MM.1S (cell line): ENCODE data around the gene TMEM101.
A peak's percentile ranks its signal among the peaks of the same experiment; 100 is the strongest.

Experiments used
- DNase-seq: peaks from one replicate; pipeline ENCODE4 v3.0.0-alpha.2; 2015
- H2AFZ ChIP-seq: fragments of 300-600 bp; sonication (generic); 2 replicates; pipeline ENCODE4 v1.6.0; 2016; ENCODE audit warnings: antibody characterized with exemption, low read length
- H3F3A ChIP-seq: fragments of 300-600 bp; sonication (generic); 2 replicates; pipeline ENCODE4 v1.6.1; 2016; ENCODE audit warnings: mild to moderate bottlenecking, antibody characterized with exemption, low read length, moderate library complexity, mixed read lengths; ENCODE audit not compliant: insufficient read depth
- H3K27ac ChIP-seq: fragments of 300-600 bp; sonication (generic); 2 replicates; pipeline ENCODE4 v1.5.1; 2016; ENCODE audit warnings: mild to moderate bottlenecking, low read length
- H3K27me3 ChIP-seq: fragments of 300-600 bp; sonication (generic); replicated peaks from 2 replicates; pipeline ENCODE4 v1.6.0; 2016; ENCODE audit warnings: low read length; ENCODE audit not compliant: insufficient read depth
- H3K36me3 ChIP-seq: fragments of 300-600 bp; sonication (generic); replicated peaks from 2 replicates; pipeline ENCODE4 v1.6.1; 2016; ENCODE audit warnings: mild to moderate bottlenecking, low read length, mixed read lengths; ENCODE audit not compliant: insufficient read depth
- H3K4me1 ChIP-seq: fragments of 300-600 bp; sonication (generic); 2 replicates; pipeline ENCODE4 v1.6.1; 2016; ENCODE audit warnings: low read length, mixed read lengths
- H3K4me2 ChIP-seq: fragments of 300-600 bp; sonication (generic); 2 replicates; pipeline ENCODE4 v1.6.0; 2016; ENCODE audit warnings: low read depth, low read length
- H3K4me3 ChIP-seq: fragments of 300-600 bp; sonication (generic); 2 replicates; pipeline ENCODE4 v1.5.1; 2016; ENCODE audit warnings: low read length, mixed read lengths
- H3K79me2 ChIP-seq: fragments of 300-600 bp; sonication (generic); 2 replicates; pipeline ENCODE4 v1.6.1; 2016; ENCODE audit warnings: mixed run types, low read length, mixed read lengths
- H3K9ac ChIP-seq: fragments of 300-600 bp; sonication (generic); 2 replicates; pipeline ENCODE4 v1.6.1; 2016; ENCODE audit warnings: low read length, mixed read lengths
- H3K9me2 ChIP-seq: fragments of 300-600 bp; sonication (generic); replicated peaks from 2 replicates; pipeline ENCODE4 v1.6.1; 2016; ENCODE audit warnings: mild to moderate bottlenecking, low read length, mixed read lengths; ENCODE audit not compliant: insufficient read depth
- H3K9me3 ChIP-seq: fragments of 300-600 bp; sonication (generic); replicated peaks from 2 replicates; pipeline ENCODE4 v1.6.1; 2016; ENCODE audit warnings: mild to moderate bottlenecking, low read length, mixed read lengths; ENCODE audit not compliant: insufficient read depth
- H4K20me1 ChIP-seq: fragments of 300-600 bp; sonication (generic); 2 replicates; pipeline ENCODE4 v1.6.1; 2016; ENCODE audit warnings: mild to moderate bottlenecking, low read length, moderate library complexity, mixed read lengths; ENCODE audit not compliant: insufficient read depth
- EZH2 ChIP-seq: fragments of 300-600 bp; sonication (generic); optimal IDR thresholded peaks from 2 replicates; pipeline ENCODE3; 2017; ENCODE audit warnings: low read depth, mild to moderate bottlenecking, antibody characterized with exemption, low read length, mixed read lengths
- EZH2phosphoT487 ChIP-seq: fragments of 300-600 bp; sonication (generic); IDR thresholded peaks from 2 replicates; pipeline ENCODE4 v1.6.1; 2018; ENCODE audit warnings: antibody characterized with exemption, low read length
- TF ChIP-seq, protein P1 (sequence below): fragments of 300-600 bp; sonication (generic); IDR thresholded peaks from 2 replicates; pipeline ENCODE4 v1.5.1; 2016; ENCODE audit warnings: antibody characterized with exemption, low read length, mixed read lengths

Gene TMEM101

GRCh38 chr17:44006598-44007345, 8.0 kb downstream of the TMEM101 start:
- TF ChIP-seq, protein P1, sequence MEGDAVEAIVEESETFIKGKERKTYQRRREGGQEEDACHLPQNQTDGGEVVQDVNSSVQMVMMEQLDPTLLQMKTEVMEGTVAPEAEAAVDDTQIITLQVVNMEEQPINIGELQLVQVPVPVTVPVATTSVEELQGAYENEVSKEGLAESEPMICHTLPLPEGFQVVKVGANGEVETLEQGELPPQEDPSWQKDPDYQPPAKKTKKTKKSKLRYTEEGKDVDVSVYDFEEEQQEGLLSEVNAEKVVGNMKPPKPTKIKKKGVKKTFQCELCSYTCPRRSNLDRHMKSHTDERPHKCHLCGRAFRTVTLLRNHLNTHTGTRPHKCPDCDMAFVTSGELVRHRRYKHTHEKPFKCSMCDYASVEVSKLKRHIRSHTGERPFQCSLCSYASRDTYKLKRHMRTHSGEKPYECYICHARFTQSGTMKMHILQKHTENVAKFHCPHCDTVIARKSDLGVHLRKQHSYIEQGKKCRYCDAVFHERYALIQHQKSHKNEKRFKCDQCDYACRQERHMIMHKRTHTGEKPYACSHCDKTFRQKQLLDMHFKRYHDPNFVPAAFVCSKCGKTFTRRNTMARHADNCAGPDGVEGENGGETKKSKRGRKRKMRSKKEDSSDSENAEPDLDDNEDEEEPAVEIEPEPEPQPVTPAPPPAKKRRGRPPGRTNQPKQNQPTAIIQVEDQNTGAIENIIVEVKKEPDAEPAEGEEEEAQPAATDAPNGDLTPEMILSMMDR = peak; percentile 59
- TF ChIP-seq EZH2phosphoT487 (no peak), EZH2 (no peak)
- peak overlapping the region; percentile 67 for H2AFZ ChIP-seq
- H3K79me2 ChIP-seq = 0 out of 2 replicates have a peak, but pooled peaks cover 2% of the 10 kb centered on the region
- DNase-seq = peak; percentile 93
- H3K9me2 ChIP-seq = no peaks in the 10 kb centered on the region
- peak overlapping the region; percentile 30; the same call in 1 of the 2 replicates for H3K9ac ChIP-seq
- no peaks in the 10 kb centered on the region for H3K9me3 ChIP-seq
- H3K27ac ChIP-seq = no peak overlapping the region
- H3K27me3 ChIP-seq = peaks cover 21% of the 10 kb centered on the region
- H3F3A ChIP-seq = 0 out of 2 replicates have a peak, but pooled peaks cover 3% of the 10 kb centered on the region
- H3K4me1 ChIP-seq = peaks cover 20% of the 10 kb centered on the region; the same call in 1 of the 2 replicates
- peak overlapping the region; percentile 95 for H3K4me2 ChIP-seq
- H4K20me1 ChIP-seq = no peaks in the 10 kb centered on the region
- peak overlapping the region; percentile 71 for H3K4me3 ChIP-seq
- no peaks in the 10 kb centered on the region for H3K36me3 ChIP-seq

DNA sequence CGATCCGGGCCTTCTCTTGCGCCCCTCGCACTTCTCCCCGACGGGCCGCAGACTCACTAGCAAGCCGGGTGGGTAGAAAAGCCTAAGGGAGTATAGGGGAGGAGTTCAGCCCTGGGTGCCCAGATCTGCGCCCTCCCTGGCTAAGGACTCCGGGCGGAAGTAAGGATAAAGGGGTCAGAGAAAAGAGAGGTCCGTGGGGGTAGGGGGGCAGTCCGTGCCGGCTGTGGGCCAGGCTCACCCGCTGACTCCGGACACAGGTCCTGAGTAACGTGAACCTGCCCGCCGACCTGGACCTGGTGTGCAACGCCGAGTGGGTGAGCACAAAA, 8.5 kb downstream of the TMEM101 start:
- no peak overlapping the region for H3K9ac ChIP-seq
- H2AFZ ChIP-seq = peak overlapping the region; percentile 56
- H3K4me1 ChIP-seq = peaks cover 15% of the 10 kb centered on the region; the same call in 1 of the 2 replicates

DNA sequence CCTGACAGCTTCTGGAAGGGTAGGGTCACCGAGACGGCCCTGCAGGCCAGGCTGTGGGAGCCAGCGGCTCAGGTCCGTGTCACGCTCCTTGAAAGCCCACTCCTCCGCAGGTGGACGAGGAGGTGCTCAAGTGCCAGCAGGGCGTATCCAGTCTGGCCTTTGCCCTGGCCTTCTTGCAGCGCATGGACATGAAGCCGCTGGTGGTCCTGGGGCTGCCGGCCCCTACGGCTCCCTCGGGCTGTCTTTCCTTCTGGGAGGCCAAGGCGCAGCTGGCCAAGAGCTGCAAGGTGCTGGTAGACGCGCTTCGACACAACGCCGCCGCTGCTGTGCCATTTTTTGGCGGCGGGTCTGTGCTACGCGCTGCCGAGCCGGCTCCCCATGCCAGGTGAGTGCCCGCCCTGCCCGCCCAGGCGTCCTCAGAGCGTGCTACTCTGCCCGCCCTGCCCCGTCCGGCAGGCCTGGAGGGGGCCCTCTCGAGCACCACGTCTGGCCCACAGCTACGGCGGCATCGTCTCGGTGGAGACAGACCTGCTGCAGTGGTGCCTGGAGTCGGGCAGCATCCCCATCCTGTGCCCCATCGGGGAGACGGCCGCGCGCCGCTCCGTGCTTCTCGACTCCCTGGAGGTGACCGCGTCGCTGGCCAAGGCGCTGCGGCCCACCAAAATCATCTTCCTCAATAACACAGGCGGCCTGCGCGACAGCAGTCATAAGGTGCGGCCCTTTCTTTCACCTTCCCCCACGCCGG, 9.1 kb downstream of the TMEM101 start:
- Histone ChIP-seq H3F3A (0 out of 2 replicates have a peak, but pooled peaks cover 3% of the 10 kb centered on the region), H3K9me2 (no peaks in the 10 kb centered on the region), H2AFZ (peak overlapping the region; percentile 56), H3K9ac (no peak overlapping the region), H3K4me2 (peak overlapping the region; percentile 95), H3K4me3 (peak overlapping the region; percentile 71), H3K36me3 (no peaks in the 10 kb centered on the region), H4K20me1 (no peaks in the 10 kb centered on the region), H3K79me2 (0 out of 2 replicates have a peak, but pooled peaks cover 2% of the 10 kb centered on the region), H3K9me3 (no peaks in the 10 kb centered on the region), H3K27me3 (peaks cover 21% of the 10 kb centered on the region), H3K4me1 (peaks cover 13% of the 10 kb centered on the region; the same call in 1 of the 2 replicates), H3K27ac (no peak overlapping the region)
- TF ChIP-seq EZH2 = no peak
- TF ChIP-seq, protein P1 = peak; percentile 17; the same call in 1 of the 2 replicates
- TF ChIP-seq EZH2phosphoT487 = no peak
- DNase-seq = peak; percentile 25

More for the DNA sequence above, 8.5 kb downstream of the TMEM101 start:
- no peak for DNase-seq
- Histone ChIP-seq H3K4me2 (peak overlapping the region; percentile 95), H3K9me2 (no peaks in the 10 kb centered on the region), H3K79me2 (0 out of 2 replicates have a peak, but pooled peaks cover 2% of the 10 kb centered on the region), H3K9me3 (no peaks in the 10 kb centered on the region), H3K4me3 (peak overlapping the region; percentile 71), H4K20me1 (no peaks in the 10 kb centered on the region), H3F3A (0 out of 2 replicates have a peak, but pooled peaks cover 3% of the 10 kb centered on the region), H3K27ac (no peak overlapping the region), H3K27me3 (peaks cover 21% of the 10 kb centered on the region), H3K36me3 (no peaks in the 10 kb centered on the region)
- TF ChIP-seq EZH2 (peak; percentile 95), EZH2phosphoT487 (no peak)
